Hepatocyte (in vitro differentiated cells): ENCODE measurements around the gene GNE. TPM values are rescaled to one million over a fixed set of nuclear protein-coding genes. Genes with fewer than 3 reads are reported as not detected.
"Not testable (repeated sequence)": the region's sequence is repeated elsewhere in the genome, so short reads cannot be mapped to it uniquely, and the experiment has no call there.

ENCODE experiments used
- DNase-seq: peaks from one replicate; pipeline ENCODE4 v3.0.0-alpha.2; 2016; ENCODE audit warnings: low spot score
- H2AFZ ChIP-seq: fragments of 200-600 bp; sonication (generic); 2 replicates; pipeline ENCODE4 v1.6.0; 2016; ENCODE audit warnings: antibody characterized with exemption, mild to moderate bottlenecking
- H3K27ac ChIP-seq: fragments of 200-600 bp; sonication (generic); 2 replicates; pipeline ENCODE4 v1.5.1; 2016; ENCODE audit warnings: mild to moderate bottlenecking
- H3K27me3 ChIP-seq: fragments of 200-600 bp; sonication (generic); 2 replicates; pipeline ENCODE4 v1.6.1; 2016
- H3K36me3 ChIP-seq: fragments of 200-600 bp; sonication (generic); replicated peaks from 2 replicates; pipeline ENCODE4 v1.5.1; 2016; ENCODE audit warnings: low read depth; ENCODE audit not compliant: insufficient read depth
- H3K4me1 ChIP-seq: fragments of 200-600 bp; sonication (generic); 2 replicates; pipeline ENCODE4 v1.5.1; 2016; ENCODE audit warnings: mild to moderate bottlenecking, moderate library complexity; ENCODE audit not compliant: insufficient read depth
- H3K4me2 ChIP-seq: fragments of 200-600 bp; sonication (generic); 2 replicates; pipeline ENCODE4 v1.6.0; 2016
- H3K4me3 ChIP-seq: fragments of 200-600 bp; sonication (generic); 2 replicates; pipeline ENCODE4 v1.5.1; 2016; ENCODE audit warnings: mild to moderate bottlenecking
- H3K79me2 ChIP-seq: fragments of 200-600 bp; sonication (generic); 2 replicates; pipeline ENCODE4 v1.6.0; 2017; ENCODE audit warnings: mild to moderate bottlenecking
- H3K9me2 ChIP-seq: fragments of 200-600 bp; sonication (generic); replicated peaks from 2 replicates; pipeline ENCODE4 v1.6.0; 2017; ENCODE audit warnings: mild to moderate bottlenecking; ENCODE audit not compliant: insufficient read depth
- H3K9me3 ChIP-seq: fragments of 200-600 bp; sonication (generic); 2 replicates; pipeline ENCODE4 v1.5.1; 2016; ENCODE audit warnings: low read depth, mild to moderate bottlenecking
- H4K20me1 ChIP-seq: fragments of 200-600 bp; sonication (generic); 2 replicates; pipeline ENCODE4 v1.6.0; 2016; ENCODE audit warnings: mild to moderate bottlenecking; ENCODE audit not compliant: insufficient read depth, poor library complexity, severe bottlenecking
- EZH2 ChIP-seq: fragments of 200-600 bp; sonication (generic); IDR thresholded peaks from 2 replicates; pipeline ENCODE4 v1.6.1; 2016; ENCODE audit warnings: antibody characterized with exemption, mild to moderate bottlenecking, borderline replicate concordance
- EZH2phosphoT487 ChIP-seq: fragments of 200-600 bp; sonication (generic); IDR thresholded peaks from one replicate; pipeline ENCODE4 v1.6.1; 2018; ENCODE audit warnings: antibody characterized with exemption, mild to moderate bottlenecking, low read depth, moderate library complexity; ENCODE audit not compliant: unreplicated experiment, severe bottlenecking
- WGBS: methylation state at CpG from one replicate; pipeline ENCODE4 v1.1.6; 2016; ENCODE audit warnings: low lambda C conversion rate; ENCODE audit errors: missing lambda C conversion rate; 5-methylcytosine and 5-hydroxymethylcytosine counted together
- polyA plus RNA-seq: library from polyadenylated mRNA; unstranded; fragments of >200 nt; fragmentation: Nextera tagmentation; extraction: Ambion mirVana; gene quantifications from 2 replicates; pipeline ENCODE4 v1.2.1, GENCODE V29; 2016
- total RNA-seq: library from RNA; depleted of rRNA; stranded (reverse); fragments of >200 nt; gene quantifications from 2 replicates; pipeline ENCODE4 v1.2.3, GENCODE V29; 2014
- TF ChIP-seq, protein P1 (sequence below): fragments of 200-600 bp; sonication (generic); IDR thresholded peaks from 2 replicates; pipeline ENCODE4 v1.5.1; 2016; ENCODE audit warnings: antibody characterized with exemption, mild to moderate bottlenecking; ENCODE audit not compliant: poor library complexity

The GNE gene
- total and polyA plus RNA-seq, 2 experiments from 2014 or later = 6.5 to 14.9 TPM

- no peaks in the 10 kb centered on the region for H3K36me3 ChIP-seq
- H3K4me3 ChIP-seq = no peak overlapping the region
- WGBS = 68% methylated on average over 5 of the region's 5 CpGs
Observed at GRCh38 chr9:36301227-36301626, 43.0 kb upstream of the GNE start.

DNA sequence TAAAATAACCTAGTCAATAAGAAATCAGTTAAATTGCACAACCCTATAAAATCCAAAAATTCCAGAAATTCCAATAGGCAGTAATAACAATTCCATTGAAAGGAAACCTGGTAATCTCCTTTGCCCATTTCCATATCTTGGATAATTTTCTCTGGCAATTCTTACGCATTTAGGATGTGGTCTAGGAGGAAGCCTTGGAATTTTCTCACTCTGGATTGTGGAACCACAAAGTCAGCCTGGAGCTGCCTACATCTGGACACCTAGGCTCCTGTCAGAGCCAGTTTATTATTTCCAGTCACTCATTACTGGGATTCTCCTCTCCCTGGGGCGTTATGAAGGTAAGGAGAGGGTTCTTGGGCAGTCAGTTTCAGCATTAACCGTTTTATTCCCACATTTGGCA is 40.3 kb upstream of the GNE start:
- Histone ChIP-seq H3K27ac (no peak overlapping the region), H3K9me2 (no peaks in the 10 kb centered on the region), H3K36me3 (no peaks in the 10 kb centered on the region), H3K4me3 (no peak overlapping the region), H3K27me3 (no peaks in the 10 kb centered on the region), H2AFZ (no peak overlapping the region), H4K20me1 (no peaks in the 10 kb centered on the region), H3K79me2 (no peaks in the 10 kb centered on the region), H3K9me3 (no peaks in the 10 kb centered on the region), H3K4me2 (no peak overlapping the region), H3K4me1 (peaks cover 11% of the 10 kb centered on the region)
- TF ChIP-seq EZH2phosphoT487 (no peak), EZH2 (no peak)
- TF ChIP-seq, protein P1, sequence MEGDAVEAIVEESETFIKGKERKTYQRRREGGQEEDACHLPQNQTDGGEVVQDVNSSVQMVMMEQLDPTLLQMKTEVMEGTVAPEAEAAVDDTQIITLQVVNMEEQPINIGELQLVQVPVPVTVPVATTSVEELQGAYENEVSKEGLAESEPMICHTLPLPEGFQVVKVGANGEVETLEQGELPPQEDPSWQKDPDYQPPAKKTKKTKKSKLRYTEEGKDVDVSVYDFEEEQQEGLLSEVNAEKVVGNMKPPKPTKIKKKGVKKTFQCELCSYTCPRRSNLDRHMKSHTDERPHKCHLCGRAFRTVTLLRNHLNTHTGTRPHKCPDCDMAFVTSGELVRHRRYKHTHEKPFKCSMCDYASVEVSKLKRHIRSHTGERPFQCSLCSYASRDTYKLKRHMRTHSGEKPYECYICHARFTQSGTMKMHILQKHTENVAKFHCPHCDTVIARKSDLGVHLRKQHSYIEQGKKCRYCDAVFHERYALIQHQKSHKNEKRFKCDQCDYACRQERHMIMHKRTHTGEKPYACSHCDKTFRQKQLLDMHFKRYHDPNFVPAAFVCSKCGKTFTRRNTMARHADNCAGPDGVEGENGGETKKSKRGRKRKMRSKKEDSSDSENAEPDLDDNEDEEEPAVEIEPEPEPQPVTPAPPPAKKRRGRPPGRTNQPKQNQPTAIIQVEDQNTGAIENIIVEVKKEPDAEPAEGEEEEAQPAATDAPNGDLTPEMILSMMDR = no peak
- DNase-seq = no peak
- 76% methylated on average over 3 of the region's 3 CpGs for WGBS

More at GRCh38 chr9:36301227-36301626, 43.0 kb upstream of the GNE start:
- Histone ChIP-seq H3K9me2 (no peaks in the 10 kb centered on the region), H3K4me2 (no peak overlapping the region), H2AFZ (no peak overlapping the region), H4K20me1 (no peaks in the 10 kb centered on the region), H3K27me3 (no peaks in the 10 kb centered on the region), H3K27ac (no peak overlapping the region), H3K9me3 (no peaks in the 10 kb centered on the region), H3K4me1 (peaks cover 11% of the 10 kb centered on the region), H3K79me2 (no peaks in the 10 kb centered on the region)
- TF ChIP-seq EZH2 (no peak), EZH2phosphoT487 (no peak)
- TF ChIP-seq, protein P1 = no peak
- DNase-seq = no peak

DNA sequence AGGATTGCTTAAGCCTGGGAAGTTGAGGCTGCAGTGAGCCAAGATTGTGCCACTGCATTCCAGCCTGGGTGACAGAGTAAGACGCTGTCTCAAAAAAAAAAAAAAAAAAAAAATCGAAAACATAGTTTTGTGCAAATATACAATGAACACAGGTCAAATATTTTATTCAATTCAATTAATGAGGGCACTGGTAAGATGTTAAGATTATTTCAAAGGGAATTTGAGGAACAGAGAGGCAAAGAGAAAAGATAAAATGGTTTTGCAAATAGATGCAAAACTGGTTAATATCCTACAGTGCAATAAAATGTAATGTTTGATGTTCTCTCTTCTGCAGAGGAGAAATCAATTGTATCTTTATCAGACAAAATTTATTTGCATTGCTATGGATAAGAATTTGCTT is 39.5 kb upstream of the GNE start:
- Histone ChIP-seq H3K9me2 (no peaks in the 10 kb centered on the region), H2AFZ (no peak overlapping the region), H3K4me3 (no peak overlapping the region), H3K36me3 (no peaks in the 10 kb centered on the region), H3K4me2 (no peak overlapping the region), H4K20me1 (no peaks in the 10 kb centered on the region), H3K4me1 (peaks cover 11% of the 10 kb centered on the region), H3K27me3 (no peaks in the 10 kb centered on the region), H3K79me2 (no peaks in the 10 kb centered on the region), H3K27ac (no peak overlapping the region), H3K9me3 (no peaks in the 10 kb centered on the region)
- DNase-seq = no peak
- no peak for TF ChIP-seq EZH2
- 87% methylated on average over 2 of the region's 2 CpGs for WGBS

DNA sequence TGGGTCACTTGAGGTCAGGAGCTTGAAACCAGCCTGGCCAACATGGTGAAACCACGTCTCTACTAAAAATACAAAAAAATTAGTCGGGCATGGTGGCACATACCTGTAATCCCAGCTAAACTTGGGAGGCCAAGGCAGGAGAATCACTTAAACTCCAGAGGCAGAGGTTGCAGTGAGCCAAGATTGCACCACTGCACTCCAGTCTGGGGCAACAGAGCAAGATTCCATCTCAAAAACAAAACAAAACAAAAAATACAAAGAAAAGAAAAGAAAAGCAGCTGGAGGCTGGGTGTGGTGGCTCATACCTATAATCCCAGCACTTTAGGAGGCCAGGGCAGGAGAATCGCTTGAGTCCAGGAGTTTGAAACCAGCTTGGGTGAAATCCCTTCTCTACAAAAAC is 36.7 kb upstream of the GNE start:
- not testable (repeated sequence) for H2AFZ ChIP-seq, DNase-seq, H3K27me3 ChIP-seq, H4K20me1 ChIP-seq, H3K9me2 ChIP-seq, H3K9me3 ChIP-seq, H3K4me3 ChIP-seq, H3K79me2 ChIP-seq, H3K4me2 ChIP-seq, H3K27ac ChIP-seq, H3K36me3 ChIP-seq
- H3K4me1 ChIP-seq = peaks cover 11% of the 10 kb centered on the region
- WGBS = 95% methylated on average over 3 of the region's 3 CpGs

DNA sequence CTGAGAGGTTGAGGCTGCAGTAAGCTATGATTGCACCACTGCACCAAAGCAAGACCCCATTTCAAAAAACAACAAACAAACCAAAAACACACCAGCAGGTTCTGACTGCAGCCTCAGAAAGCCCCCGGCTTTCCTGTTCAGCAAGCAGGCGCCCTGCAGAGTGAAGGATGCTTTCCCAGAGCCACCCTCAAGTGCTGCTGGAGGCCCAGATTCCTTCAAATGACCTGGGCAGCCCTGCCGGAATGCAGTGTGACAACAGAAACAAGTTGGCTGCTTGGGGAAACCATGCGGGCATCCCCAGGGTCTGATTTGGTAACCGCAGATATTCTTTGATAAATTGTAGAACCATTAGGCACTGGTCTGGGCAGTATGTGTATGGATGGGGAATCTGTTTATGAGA is 35.7 kb upstream of the GNE start:
- no peak overlapping the region for H2AFZ ChIP-seq
- no peak overlapping the region for H3K4me3 ChIP-seq
- 83% methylated on average over 5 of the region's 5 CpGs for WGBS

More for the DNA sequence above, 35.7 kb upstream of the GNE start:
- Histone ChIP-seq H3K9me3 (no peaks in the 10 kb centered on the region), H3K36me3 (no peaks in the 10 kb centered on the region), H3K27me3 (no peaks in the 10 kb centered on the region), H3K27ac (no peak overlapping the region), H4K20me1 (no peaks in the 10 kb centered on the region), H3K4me1 (peaks cover 11% of the 10 kb centered on the region), H3K9me2 (no peaks in the 10 kb centered on the region), H3K4me2 (no peak overlapping the region), H3K79me2 (no peaks in the 10 kb centered on the region)
- DNase-seq = no peak
- no peak for TF ChIP-seq EZH2
- no peak for TF ChIP-seq EZH2phosphoT487
- TF ChIP-seq, protein P1 = no peak
